Gastrocnemius medialis (tissue), 4 donors: Measurements from ENCODE around the gene RBMS3. TPM values are rescaled to one million over a fixed set of nuclear protein-coding genes. Genes with fewer than 3 reads are reported as not detected.

Source experiments
- ATAC-seq, 2 donors: fragments of 150-250 bp; one replicate each; pipeline ENCODE4 v1.9.1; 2016
- DNase-seq, 2 donors: peaks; one replicate each; pipeline ENCODE4 v3.0.0-alpha.2; 2019
- H3K27ac ChIP-seq, 4 donors: fragments of 200-600 bp; sonication (generic); 1 replicate in 1 of 4; 2 replicates in 3 of 4; pipeline ENCODE4 v1.5.1; 2016 to 2018; ENCODE audit warnings: mild to moderate bottlenecking in 2 of 4, moderate library complexity in 1 of 4
- H3K27me3 ChIP-seq, 3 donors: fragments of 200-600 bp; sonication (generic) in 2 of 3; 1 replicate in 1 of 3; 2 replicates in 2 of 3; pipeline versions ENCODE4 v1.5.1 to v1.6.0; 2016 to 2019; ENCODE audit warnings: mild to moderate bottlenecking in 1 of 3, moderate library complexity in 1 of 3
- H3K36me3 ChIP-seq, 2 donors: fragments of 200-600 bp; sonication (generic) in 1 of 2; one replicate each; pipeline ENCODE4 v1.5.1; 2017 to 2018
- H3K4me1 ChIP-seq, 2 donors: fragments of 200-600 bp; sonication (generic) in 1 of 2; one replicate each; pipeline ENCODE4 v1.5.1; 2016 to 2017; ENCODE audit warnings: mild to moderate bottlenecking in 2 of 2
- H3K4me3 ChIP-seq, 4 donors: fragments of 200-600 bp; sonication (generic) in 3 of 4; 1 replicate in 1 of 4; 2 replicates in 3 of 4; pipeline ENCODE4 v1.5.1; 2016 to 2019; ENCODE audit warnings: mild to moderate bottlenecking in 2 of 4
- H3K9me3 ChIP-seq, 3 donors: fragments of 200-600 bp; sonication (generic) in 2 of 3; 1 replicate in 1 of 3; 2 replicates in 2 of 3; pipeline ENCODE4 v1.5.1; 2016 to 2019
- POLR2A ChIP-seq, 2 donors: fragments of 450-650 bp; IDR thresholded peaks; one replicate each; pipeline ENCODE4 v1.6.1; 2017; ENCODE audit warnings: antibody characterized with exemption in 2 of 2, mild to moderate bottlenecking in 2 of 2, moderate library complexity in 2 of 2
- in situ Hi-C, 4 donors: fragments of 200-750 bp; cut with MboI; loops; one replicate each; pipeline versions ENCODE4 v1.15.0 to v1.8.0; 2017; ENCODE audit warnings: low sequenced_read_pairs in 4 of 4
- intact Hi-C: fragments of 100-400 bp; cut with DNase I; formaldehyde crosslinking; loops from one replicate; pipeline ENCODE4 v1.15.1; 2023; ENCODE audit warnings: low total_unique reads
- total RNA-seq, 4 donors: library from RNA; depleted of rRNA; stranded (reverse); fragments of >200 nt; gene quantifications; one replicate each; pipeline versions ENCODE4 v1.1.0 to v1.2.3, GENCODE V29; 2016
- TF ChIP-seq, protein P1 (sequence below), 5 experiments: fragments of 450-650 bp in 3 of 5; fragments of 200-600 bp in 2 of 5; sonication (generic) in 2 of 5; IDR thresholded peaks in 4 of 5; conservative IDR thresholded peaks in 1 of 5; 1 replicate in 4 of 5; 2 replicates in 1 of 5; pipeline ENCODE4 v1.5.1; 2016 to 2019; ENCODE audit warnings: antibody characterized with exemption in 5 of 5, mild to moderate bottlenecking in 3 of 5, moderate library complexity in 3 of 5

The RBMS3 gene
- total RNA-seq, 4 donors from 2014 or later = 16.1 to 38.8 (median 22.7) TPM

GRCh38 chr3:29420106-29420505 is 139.2 kb downstream of the RBMS3 start:
- Histone ChIP-seq H3K4me3 (no peak overlapping the region), H3K36me3 (no peaks in the 10 kb centered on the region), H3K27ac (peak overlapping the region in 1 of 4 donors; percentile 33), H3K9me3 (no peaks in the 10 kb centered on the region), H3K4me1 (peaks cover 0 to 1% of the 10 kb centered on the region in 2 donors), H3K27me3 (no peaks in the 10 kb centered on the region)
- intact Hi-C loops (no loop called here), in situ Hi-C loops (no loop called here)
- DNase-seq (no peak), ATAC-seq (no peak)
- TF ChIP-seq, protein P1, sequence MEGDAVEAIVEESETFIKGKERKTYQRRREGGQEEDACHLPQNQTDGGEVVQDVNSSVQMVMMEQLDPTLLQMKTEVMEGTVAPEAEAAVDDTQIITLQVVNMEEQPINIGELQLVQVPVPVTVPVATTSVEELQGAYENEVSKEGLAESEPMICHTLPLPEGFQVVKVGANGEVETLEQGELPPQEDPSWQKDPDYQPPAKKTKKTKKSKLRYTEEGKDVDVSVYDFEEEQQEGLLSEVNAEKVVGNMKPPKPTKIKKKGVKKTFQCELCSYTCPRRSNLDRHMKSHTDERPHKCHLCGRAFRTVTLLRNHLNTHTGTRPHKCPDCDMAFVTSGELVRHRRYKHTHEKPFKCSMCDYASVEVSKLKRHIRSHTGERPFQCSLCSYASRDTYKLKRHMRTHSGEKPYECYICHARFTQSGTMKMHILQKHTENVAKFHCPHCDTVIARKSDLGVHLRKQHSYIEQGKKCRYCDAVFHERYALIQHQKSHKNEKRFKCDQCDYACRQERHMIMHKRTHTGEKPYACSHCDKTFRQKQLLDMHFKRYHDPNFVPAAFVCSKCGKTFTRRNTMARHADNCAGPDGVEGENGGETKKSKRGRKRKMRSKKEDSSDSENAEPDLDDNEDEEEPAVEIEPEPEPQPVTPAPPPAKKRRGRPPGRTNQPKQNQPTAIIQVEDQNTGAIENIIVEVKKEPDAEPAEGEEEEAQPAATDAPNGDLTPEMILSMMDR (IDR thresholded peaks at IDR 0.05 in 4 of 5, conservative IDR thresholded peaks at IDR 0.05 in 1 of 5) = no peak
- no peak for TF ChIP-seq POLR2A (IDR thresholded peaks at IDR 0.05)

GRCh38 chr3:29426302-29427226 is 145.7 kb downstream of the RBMS3 start:
- Histone ChIP-seq H3K4me1 (peaks cover 19 to 44% of the 10 kb centered on the region in 2 donors), H3K27me3 (no peaks in the 10 kb centered on the region), H3K36me3 (no peaks in the 10 kb centered on the region), H3K9me3 (no peaks in the 10 kb centered on the region), H3K4me3 (no peak overlapping the region), H3K27ac (no peak overlapping the region)
- intact Hi-C loops = no loop called here
- in situ Hi-C loops = no loop called here
- no peak for ATAC-seq
- TF ChIP-seq, protein P1 (IDR thresholded peaks at IDR 0.05 in 4 of 5, conservative IDR thresholded peaks at IDR 0.05 in 1 of 5) = no peak
- no peak for TF ChIP-seq POLR2A (IDR thresholded peaks at IDR 0.05)
- no peak for DNase-seq

DNA sequence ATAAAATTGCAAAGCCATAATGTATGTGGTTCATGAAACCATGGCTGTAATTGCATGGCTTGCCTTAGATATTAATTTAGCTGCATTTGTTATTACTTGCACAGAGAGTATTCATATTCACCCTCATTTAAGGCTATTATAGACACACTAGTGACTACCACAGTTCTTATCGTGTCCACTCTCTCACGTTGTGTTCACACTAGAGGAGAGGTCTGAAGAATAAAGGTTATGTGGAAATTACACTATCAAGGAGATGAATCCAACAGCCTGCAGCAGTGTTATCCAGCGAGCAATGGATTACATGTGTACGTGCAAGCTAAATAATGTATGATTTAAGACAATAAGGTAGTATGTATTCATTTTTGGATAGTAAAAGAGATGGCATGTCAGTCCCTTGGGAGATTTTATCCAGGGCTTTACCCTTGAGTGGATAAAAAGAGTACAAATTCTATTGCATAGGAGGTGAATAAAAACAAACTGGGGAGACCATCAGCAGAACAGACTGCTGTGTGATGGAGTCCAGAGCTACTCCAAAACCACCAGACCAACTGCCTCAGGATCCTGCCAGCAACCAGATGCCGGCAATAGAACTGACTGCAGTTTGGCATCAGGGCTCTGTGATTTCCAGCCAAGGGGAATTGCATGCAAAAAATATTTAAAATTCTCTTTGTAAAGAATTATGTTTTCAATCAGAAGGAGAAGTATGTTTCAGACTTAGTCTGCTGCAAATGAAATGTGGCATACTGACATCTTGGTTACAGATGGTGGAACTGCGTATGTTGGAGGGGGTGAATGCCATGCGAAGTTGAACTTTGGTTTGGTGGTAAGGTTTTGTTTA is 146.6 kb downstream of the RBMS3 start:
- Histone ChIP-seq H3K9me3 (no peaks in the 10 kb centered on the region), H3K4me1 (peaks cover 19 to 44% of the 10 kb centered on the region in 2 donors), H3K36me3 (no peaks in the 10 kb centered on the region), H3K27ac (no peak overlapping the region), H3K4me3 (no peak overlapping the region), H3K27me3 (no peaks in the 10 kb centered on the region)
- in situ Hi-C loops (no loop called here), intact Hi-C loops (no loop called here)
- no peak for TF ChIP-seq POLR2A (IDR thresholded peaks at IDR 0.05)
- TF ChIP-seq, protein P1 (IDR thresholded peaks at IDR 0.05 in 4 of 5, conservative IDR thresholded peaks at IDR 0.05 in 1 of 5) = no peak
- ATAC-seq = no peak
- no peak for DNase-seq

DNA sequence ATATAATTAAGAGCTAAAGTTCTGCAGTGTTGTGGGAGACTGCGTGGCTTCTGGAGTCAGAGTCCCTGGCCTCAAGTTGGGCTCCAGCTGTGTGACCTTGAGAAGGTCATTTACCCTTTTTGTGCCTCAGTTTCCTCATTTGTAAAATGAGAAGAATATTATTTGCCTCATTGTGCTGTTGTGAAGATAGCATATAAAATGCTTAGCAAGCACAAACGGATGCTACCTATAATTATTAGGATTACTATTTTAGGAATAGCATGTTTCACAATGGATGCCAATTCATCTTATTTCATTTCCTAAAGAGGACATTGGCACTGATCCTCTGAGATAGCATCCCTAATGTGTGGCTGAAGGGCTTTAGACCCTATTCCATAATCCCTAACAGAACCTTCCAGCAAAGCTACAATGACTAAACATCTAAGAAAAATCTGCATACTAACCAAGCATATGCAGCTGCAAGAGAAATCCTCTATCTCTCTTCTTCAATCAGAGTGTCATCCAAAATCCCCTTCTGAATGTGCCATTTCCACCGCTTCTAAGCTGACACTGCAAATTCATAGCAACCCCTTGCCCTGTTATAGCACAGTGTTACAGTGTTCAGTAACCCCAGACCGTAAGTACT is 148.3 kb downstream of the RBMS3 start:
- Histone ChIP-seq H3K4me1 (peaks cover 19 to 44% of the 10 kb centered on the region in 2 donors), H3K27me3 (no peaks in the 10 kb centered on the region), H3K36me3 (no peaks in the 10 kb centered on the region), H3K9me3 (no peaks in the 10 kb centered on the region), H3K4me3 (no peak overlapping the region), H3K27ac (peak overlapping the region in 1 of 4 donors; percentile 3)
- DNase-seq (no peak), ATAC-seq (no peak)
- no peak for TF ChIP-seq POLR2A (IDR thresholded peaks at IDR 0.05)
- TF ChIP-seq, protein P1 (IDR thresholded peaks at IDR 0.05 in 4 of 5, conservative IDR thresholded peaks at IDR 0.05 in 1 of 5) = no peak
- intact Hi-C loops (no loop called here), in situ Hi-C loops (no loop called here)
